GM19324 (cell line): ENCODE results near the gene PCDH9.
"Not testable (repeated sequence)": the region's sequence is repeated elsewhere in the genome, so short reads cannot be mapped to it uniquely, and the experiment has no call there.

Experiments used
- ATAC-seq: cut with Tn5 transposase; IDR thresholded peaks from one replicate; pipeline ENCODE4 v1.9.1; 2021; ENCODE audit warnings: mild to moderate bottlenecking, moderate library complexity; ENCODE audit not compliant: unreplicated experiment, low FRiP score

PCDH9 gene

GRCh38 chr13:66341635-66342377 is 888.3 kb downstream of the PCDH9 start:
- ATAC-seq, result no peak

DNA sequence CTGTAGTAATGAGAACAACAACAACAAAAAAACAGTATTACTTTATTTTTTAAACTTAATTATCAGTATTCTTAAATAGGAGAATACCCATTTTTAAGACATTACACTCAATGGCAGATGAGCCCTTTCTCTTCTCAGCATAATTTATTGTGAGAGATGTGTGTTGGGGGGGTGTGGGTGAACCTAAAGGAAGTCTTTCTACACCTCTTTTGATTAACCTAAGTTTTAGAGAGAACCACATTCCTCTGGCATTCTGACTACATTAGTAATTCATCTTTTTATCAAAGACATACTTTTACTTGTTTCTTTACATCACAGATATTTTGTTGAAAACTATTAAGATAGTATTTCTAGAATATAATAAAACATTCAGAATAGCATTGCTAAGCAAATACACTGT is 890.9 kb downstream of the PCDH9 start:
- ATAC-seq, result no peak

GRCh38 chr13:66338542-66338941 is 891.6 kb downstream of the PCDH9 start:
- ATAC-seq, result no peak

DNA sequence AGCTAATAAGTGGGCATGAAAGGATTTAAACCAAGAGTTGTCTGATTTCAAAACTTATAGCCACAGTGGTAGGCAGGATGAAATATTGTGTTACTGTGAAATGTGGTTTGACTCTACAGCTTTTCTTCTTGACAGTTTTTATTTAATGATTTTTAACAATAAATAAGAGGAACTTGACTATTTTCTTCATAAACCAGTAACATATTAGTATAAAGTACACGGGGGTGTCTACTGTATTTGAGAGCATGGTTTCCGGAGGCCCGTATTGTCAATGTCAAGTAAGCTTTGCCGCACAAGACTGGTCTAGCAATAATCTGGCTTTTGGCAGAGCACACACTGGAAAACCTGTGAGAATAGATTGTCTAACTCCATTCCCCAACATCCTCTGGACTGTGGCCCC is 894.5 kb downstream of the PCDH9 start:
- ATAC-seq, result no peak

GRCh38 chr13:66329988-66330451 is 900.1 kb downstream of the PCDH9 start:
- peak; percentile 56 for ATAC-seq

GRCh38 chr13:66328476-66328875 is 901.7 kb downstream of the PCDH9 start:
- ATAC-seq, result no peak

GRCh38 chr13:66323745-66324347 is 906.3 kb downstream of the PCDH9 start:
- ATAC-seq, result no peak

- no peak for ATAC-seq
These were observed 907.2 kb downstream of the PCDH9 start for GRCh38 chr13:66322936-66323335.

- no peak for ATAC-seq
These were observed 907.9 kb downstream of the PCDH9 start for GRCh38 chr13:66322193-66322740.

DNA sequence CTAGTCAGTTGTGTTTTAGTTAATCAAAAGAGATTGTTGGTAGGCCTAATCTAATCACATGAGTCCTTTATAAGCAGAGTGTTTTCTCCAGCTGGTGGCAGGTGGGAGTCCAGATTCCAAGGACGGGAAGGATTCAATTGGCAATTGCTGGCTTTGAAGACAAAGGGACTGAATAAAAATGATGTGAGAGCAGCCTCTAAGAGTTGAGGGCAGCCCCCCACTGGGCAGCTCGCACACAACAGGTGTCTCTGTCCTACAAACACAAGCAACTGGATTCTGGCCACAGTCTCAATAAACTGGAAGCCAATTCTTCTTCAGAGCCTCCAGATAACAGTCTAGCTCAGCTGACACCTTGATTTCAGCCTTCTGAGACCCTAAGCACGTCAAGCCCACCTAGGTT is 915.2 kb downstream of the PCDH9 start:
- ATAC-seq, result no peak

DNA sequence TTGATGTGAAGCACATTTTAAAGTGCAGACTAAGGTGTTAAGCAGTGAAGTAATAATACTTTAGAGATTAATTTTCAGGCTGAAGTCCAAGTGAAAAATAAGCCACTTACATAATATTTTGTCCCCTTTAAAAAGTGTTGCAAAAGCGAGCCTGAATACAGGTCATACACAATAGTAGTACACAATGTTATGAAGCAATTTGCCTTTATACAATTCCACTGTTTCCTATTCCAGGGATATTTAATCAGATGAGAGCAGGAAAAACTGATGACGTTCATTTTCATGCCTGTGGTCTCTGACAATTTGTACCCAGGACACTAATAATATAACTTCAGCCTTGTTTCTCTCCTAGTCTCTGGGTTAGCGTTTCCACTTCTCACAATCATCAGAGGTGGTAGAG is 916.7 kb downstream of the PCDH9 start:
- no peak for ATAC-seq

GRCh38 chr13:66312312-66313087 is 917.6 kb downstream of the PCDH9 start:
- ATAC-seq, result no peak

DNA sequence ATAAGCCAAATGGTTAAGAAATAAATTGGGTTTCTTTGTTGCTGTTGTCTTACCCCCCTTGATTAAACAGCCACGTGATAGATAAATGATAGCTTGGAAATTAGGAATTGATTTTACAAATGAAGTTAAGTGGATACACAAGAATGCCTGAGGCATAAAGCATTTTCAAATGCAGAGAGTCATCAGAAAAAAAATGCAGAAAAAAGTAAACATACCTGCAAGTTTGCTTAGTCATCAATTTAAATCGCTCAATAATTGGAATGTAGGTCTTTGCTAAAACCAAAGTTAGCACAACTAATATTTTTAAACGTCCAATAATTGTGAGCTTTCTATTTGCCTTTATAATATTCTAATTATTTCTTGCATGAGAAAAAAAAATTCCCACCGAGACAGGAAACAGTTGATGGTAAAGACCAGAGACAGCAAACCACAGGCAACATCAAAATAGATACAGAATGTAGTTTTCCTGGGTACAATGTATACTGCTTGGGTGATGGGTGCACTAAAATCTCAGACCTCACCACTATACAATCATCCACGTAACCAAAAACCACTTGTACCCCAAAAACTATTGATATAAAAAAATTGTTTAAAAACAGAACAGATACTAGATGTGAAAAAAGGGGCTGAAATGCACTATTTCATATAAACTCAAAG is 924.0 kb downstream of the PCDH9 start:
- no peak for ATAC-seq

- ATAC-seq, result no peak
These were observed 928.7 kb downstream of the PCDH9 start for GRCh38 chr13:66301482-66301881.

- no peak for ATAC-seq
These were observed 929.1 kb downstream of the PCDH9 start for GRCh38 chr13:66301006-66301405.

DNA sequence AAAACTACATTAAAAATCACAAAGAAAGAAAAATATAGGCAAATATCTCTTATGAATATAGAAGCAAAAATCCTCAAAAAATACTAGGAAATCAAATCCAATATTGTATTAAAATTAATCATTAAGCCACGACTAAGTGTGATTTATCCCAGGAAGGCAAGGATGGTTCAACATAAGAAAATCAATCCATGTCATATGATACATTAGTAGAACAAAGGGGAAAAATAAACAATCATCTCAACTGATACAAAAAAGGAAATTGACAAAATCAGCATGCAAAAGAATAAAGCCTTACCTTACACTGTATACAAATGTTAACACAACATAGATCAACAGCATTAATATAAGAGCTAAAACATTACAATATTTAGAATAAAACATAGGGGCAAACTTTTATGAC is 933.3 kb downstream of the PCDH9 start:
- ATAC-seq, result no peak

GRCh38 chr13:66296328-66296727 is 933.8 kb downstream of the PCDH9 start:
- no peak for ATAC-seq

- not testable (repeated sequence) for ATAC-seq
These were observed 943.3 kb downstream of the PCDH9 start for GRCh38 chr13:66286806-66287205.

DNA sequence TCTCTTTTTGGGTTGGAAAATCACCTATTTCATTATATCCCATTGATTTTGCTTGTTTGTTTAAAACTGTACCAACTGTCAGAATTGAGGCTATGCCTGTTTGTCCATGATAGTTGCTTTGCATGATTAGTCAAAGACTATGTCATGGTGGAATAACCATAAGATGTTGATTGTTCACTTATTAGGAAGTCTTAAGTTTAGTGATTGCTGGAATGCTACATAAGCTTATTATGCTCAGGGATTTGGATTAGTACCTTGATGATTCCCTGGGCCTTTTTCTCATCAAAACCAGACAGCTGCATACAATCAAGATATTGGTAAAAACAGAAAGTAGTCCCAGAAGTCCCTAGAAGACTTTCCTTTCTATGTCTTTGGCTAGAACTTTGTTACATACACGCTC is 954.7 kb downstream of the PCDH9 start:
- no peak for ATAC-seq

- ATAC-seq, result no peak
These were observed 957.1 kb downstream of the PCDH9 start for GRCh38 chr13:66273011-66273410.

DNA sequence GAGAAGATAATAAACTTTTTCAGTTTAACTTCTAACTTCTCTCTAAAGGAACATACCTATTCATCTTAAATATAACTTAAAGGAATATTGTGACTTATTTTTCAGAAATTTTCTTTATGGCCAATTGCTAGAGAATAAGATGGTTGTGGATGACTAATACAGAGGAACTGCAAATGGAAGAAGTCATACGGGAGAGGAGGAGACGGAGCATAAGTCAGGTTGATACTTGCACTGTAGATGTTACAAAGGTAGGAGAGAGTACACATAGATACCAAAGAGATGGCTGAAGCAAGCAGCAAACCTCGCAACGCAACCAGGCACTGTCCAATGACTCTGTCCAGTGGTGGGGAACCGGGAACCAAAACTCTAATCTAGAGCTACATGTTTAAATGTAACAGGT is 963.4 kb downstream of the PCDH9 start:
- no peak for ATAC-seq
